ENCODE results near the gene RAD51AP2.

GRCh38 chr2:17479875-17480274 is 38.4 kb downstream of the RAD51AP2 start:
- TF ChIP-seq CTCF (IDR thresholded peaks at IDR 0.05; ENCODE audit: low read length) (no peak), EZH2phosphoT487 (IDR thresholded peaks at IDR 0.05; ENCODE audit: low read length) (no peak)

Measured in MM.1S (cell line).